Coronary artery (tissue), 2 donors: ENCODE measurements around the gene ENTHD1.

ENCODE experiments used
- DNase-seq: peaks from one replicate; pipeline ENCODE4 v3.0.0-alpha.2; 2017; ENCODE audit warnings: low spot score
- H3K27ac ChIP-seq, 2 donors: fragments of 200-600 bp; sonication (generic); one replicate each; pipeline ENCODE4 v1.5.1; 2016 to 2019
- H3K4me3 ChIP-seq: fragments of 200-600 bp; sonication (generic); 2 replicates; pipeline ENCODE4 v1.5.1; 2016; ENCODE audit warnings: mild to moderate bottlenecking, moderate library complexity
- TF ChIP-seq, protein P1 (sequence below): fragments of 200-600 bp; sonication (generic); IDR thresholded peaks from one replicate; pipeline ENCODE4 v1.5.1; 2019; ENCODE audit warnings: antibody characterized with exemption

The ENTHD1 gene

DNA sequence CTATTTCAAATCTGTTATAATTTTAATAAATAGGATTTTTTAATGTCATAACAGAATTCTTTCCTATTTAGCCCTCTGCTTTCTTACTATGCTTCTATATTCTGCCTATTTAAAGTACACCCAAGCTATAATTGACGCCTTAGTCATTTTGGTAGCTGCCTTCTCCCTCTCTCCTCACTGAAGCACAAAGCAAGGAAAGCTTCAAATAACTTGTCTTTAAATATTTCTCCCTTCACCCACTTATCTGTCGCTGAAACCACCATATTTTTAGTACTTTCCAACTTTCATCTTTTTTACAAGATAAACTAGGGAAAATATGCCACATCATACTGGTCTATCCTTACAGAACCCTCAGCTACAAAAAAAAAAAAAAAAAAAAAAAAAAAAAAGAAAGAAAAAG lies 127.9 kb downstream of the ENTHD1 start:
- no peak for DNase-seq
- TF ChIP-seq, protein P1, sequence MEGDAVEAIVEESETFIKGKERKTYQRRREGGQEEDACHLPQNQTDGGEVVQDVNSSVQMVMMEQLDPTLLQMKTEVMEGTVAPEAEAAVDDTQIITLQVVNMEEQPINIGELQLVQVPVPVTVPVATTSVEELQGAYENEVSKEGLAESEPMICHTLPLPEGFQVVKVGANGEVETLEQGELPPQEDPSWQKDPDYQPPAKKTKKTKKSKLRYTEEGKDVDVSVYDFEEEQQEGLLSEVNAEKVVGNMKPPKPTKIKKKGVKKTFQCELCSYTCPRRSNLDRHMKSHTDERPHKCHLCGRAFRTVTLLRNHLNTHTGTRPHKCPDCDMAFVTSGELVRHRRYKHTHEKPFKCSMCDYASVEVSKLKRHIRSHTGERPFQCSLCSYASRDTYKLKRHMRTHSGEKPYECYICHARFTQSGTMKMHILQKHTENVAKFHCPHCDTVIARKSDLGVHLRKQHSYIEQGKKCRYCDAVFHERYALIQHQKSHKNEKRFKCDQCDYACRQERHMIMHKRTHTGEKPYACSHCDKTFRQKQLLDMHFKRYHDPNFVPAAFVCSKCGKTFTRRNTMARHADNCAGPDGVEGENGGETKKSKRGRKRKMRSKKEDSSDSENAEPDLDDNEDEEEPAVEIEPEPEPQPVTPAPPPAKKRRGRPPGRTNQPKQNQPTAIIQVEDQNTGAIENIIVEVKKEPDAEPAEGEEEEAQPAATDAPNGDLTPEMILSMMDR, result no peak
- H3K4me3 ChIP-seq, result no peak overlapping the region
- H3K27ac ChIP-seq, result no peak overlapping the region

DNA sequence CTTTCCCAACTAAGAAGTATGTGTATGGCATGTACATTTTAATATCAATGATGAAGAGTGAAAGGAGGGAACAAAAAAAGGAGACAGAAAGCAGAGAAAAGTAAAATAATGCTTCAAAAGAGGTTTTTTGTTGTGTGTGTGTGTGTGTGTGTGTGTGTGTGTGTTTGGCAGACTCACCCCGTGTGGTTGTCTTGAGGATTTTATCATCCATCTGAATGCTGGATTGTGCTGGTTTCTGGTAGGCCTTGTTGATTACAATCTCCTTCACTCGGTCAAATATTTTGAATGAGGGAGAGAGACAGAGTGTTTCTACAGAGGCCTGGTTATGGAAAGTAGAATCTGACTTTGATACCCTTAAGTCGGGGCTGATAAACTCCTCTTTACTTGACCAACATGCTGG lies 128.5 kb downstream of the ENTHD1 start:
- TF ChIP-seq, protein P1, result no peak
- Histone ChIP-seq H3K27ac (no peak overlapping the region), H3K4me3 (no peak overlapping the region)
- no peak for DNase-seq

DNA sequence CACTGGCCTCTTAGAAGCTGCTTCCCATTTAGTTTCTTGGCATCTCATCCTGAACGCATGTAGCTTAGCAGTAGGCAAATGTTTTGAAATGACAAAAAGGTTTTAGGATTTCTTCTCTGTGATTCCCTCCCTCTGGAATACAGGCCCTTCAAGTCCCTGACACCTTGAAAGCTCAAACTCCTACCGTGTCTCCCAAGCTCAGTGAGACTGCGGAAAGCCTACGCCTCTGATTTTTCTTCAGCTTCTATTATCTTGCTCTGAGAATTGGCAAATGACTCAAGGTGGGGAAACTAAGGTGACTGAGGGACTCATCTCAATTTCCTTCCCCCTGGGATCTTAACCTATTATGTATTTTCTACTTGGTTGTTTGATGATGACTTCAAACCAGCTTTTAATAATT lies 130.3 kb downstream of the ENTHD1 start:
- H3K4me3 ChIP-seq, result no peak overlapping the region
- H3K27ac ChIP-seq, result no peak overlapping the region
- DNase-seq, result no peak
- TF ChIP-seq, protein P1, result no peak

DNA sequence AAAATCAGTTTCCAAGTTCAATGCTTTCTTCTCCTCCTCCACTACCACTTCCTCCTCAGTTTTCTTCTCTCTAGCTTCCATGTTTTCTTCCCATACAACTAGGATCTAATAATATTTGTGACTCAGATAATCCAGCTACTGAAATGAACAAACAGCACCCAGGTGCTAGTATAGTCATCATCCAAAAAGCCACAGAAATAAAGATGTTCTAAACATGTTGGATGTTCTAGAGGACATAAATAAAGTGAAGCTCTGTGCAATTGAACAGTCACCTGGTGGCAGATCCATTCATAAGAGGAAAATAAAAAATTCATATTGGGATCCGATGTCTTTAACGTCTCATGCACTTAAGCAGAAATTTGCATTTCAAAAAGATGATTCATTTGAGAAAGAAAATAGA lies 142.8 kb downstream of the ENTHD1 start:
- Histone ChIP-seq H3K27ac (no peak overlapping the region), H3K4me3 (no peak overlapping the region)
- DNase-seq, result no peak
- TF ChIP-seq, protein P1, result no peak

DNA sequence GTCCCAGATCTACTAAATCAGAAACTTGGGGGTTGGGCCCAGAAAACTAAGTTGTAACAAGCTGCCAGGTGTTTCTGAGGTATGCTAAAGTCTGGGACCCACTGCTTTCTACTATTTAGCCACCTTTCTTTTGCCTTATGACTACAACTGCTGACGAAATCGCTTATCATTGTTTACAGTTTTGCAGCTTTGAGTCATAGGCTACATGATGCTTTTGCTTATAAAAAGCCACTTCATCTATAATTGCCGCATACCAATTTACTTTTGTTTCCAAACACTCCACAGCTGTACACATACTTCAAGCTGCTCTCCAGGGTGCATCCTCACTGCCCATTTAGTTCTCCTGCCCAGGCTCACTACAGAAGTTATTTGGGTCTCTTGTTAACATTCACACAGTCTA lies 144.7 kb downstream of the ENTHD1 start:
- Histone ChIP-seq H3K4me3 (no peak overlapping the region), H3K27ac (no peak overlapping the region)
- TF ChIP-seq, protein P1, result no peak
- DNase-seq, result no peak

DNA sequence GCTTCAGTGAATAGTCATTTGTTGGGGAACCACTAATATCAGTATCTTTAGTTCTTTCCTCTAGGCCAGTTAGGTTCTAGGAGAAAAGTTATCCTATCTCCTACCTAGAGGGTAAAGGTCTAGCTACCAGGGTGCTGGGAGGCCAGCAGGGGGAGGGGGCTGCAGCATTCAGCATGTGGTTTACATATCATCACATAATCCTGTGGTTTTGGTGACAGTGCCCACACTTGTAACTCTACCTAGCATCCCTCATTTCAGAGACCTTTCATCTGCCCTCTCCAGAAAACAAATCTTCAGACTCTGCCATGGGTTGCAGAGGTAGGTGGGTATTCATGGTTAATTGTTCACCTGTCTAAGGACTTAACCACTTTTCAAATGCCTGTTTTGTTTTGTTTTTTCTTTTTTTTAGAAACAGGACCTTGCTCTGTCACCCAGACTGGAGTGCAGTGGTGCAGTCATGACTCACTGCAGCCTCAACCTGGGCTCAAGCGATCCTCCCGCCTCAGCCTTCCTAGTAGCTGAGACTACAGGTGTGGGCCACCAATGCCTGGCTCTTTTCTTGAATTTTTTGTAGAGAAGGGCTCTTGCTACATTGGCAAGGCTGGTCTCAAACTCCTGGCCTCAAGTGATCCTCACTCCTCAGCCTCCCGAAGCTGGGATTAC lies 146.8 kb downstream of the ENTHD1 start:
- no peak overlapping the region for H3K27ac ChIP-seq
- TF ChIP-seq, protein P1, result no peak
- no peak overlapping the region for H3K4me3 ChIP-seq
- no peak for DNase-seq

DNA sequence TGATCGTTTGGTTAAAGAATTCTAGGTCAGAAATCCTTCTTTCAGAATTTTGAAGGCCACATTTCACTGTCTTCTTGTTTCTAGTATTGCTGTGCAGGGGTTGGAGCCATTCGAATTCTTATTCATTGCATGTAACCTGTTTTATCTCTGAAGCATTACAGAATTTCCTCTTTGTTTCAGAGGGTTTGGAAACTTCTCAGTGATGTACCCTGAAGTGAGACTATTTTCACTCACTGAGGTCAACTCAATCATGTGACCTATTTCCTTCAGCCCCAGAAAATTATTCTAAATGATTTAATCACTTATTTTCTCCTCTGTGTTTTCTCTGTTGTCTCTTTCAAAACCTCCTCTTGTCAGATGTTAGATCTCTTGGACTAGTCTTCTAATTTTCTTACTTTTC lies 147.8 kb downstream of the ENTHD1 start:
- Histone ChIP-seq H3K27ac (no peak overlapping the region), H3K4me3 (no peak overlapping the region)
- DNase-seq, result no peak
- TF ChIP-seq, protein P1, result no peak
